ENCODE measurements around the gene CAPN5. TPM values are rescaled to one million over a fixed set of nuclear protein-coding genes. Genes with fewer than 3 reads are reported as not detected.

CAPN5 gene
- total and polyA plus RNA-seq, 2 of the 13 experiments (the other 11 are each of a cell fraction or from before 2014, with no cell fraction given) = 0.27 to 1.2 TPM

DNA sequence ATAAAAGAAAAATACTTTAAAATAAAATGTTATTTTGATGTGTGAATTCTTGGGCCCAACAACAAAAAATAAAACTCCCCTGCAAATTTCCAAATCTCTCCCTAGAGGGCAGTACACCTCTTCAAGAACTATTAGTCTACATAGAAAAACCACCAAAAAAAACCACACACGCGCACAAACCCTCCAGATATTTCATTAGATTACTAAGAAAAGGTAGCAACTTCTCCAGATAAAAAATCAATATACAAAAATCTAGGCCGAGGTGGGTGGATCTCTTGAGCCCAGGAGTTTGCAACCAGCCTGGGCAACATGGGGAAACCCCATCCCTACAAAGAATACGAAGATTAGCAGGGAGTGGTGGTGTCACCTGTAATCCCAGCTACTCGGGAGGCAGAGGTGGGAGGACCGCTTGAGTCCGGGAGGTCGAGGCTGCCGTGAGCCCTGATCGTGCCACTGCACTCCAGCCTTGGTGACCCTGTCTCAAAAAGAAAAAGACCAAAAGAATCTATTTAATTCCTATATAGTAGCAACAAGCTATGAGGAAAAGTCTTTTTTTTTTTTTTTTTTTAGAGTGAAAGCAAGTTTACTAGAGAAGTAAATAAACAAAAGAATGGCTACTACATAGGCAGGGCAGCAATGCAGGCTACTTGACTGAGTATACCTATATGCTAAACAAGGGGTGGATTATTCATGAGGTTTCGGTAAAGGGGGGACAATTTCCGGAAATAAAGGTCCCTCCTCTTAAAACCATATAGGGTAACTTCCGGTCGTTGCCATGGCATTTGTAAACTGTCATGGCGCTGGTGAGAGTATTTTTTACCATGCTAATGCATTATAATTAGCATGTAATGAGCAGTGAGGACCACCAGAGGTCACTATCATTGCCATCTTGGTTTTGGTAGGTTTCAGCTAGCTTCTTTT is 19.5 kb upstream of the CAPN5 start:
- POLR2A ChIA-PET = interaction anchor here (0.6 to 1.4 kb wide), 5 partner anchors 16 to 147 kb away, joined by 3 to 16 read pairs (median 4); no protein-coding TSS in a partner anchor
- ATAC-seq (peak; percentile 79), FAIRE-seq (peak; percentile 77), DNase-seq (ENCODE audit: low spot score) (peak; percentile 91)
- Histone ChIP-seq H3K4me2 (ENCODE audit: low read depth, low read length) (peak overlapping the region; percentile 84), H2AFZ (ENCODE audit: low read length) (no peak overlapping the region), H3K36me3 (replicated peaks in 1 of 2; ENCODE audit: control insufficient read depth in 1 of 2, insufficient read depth in 2 of 2, low read length in 2 of 2) (no peaks in the 10 kb centered on the region), H3K4me3 (replicated peaks in 1 of 3; ENCODE audit: insufficient read depth in 1 of 3, low read depth in 2 of 3, low read length in 3 of 3) (peak overlapping the region; percentile 14 to 62 (median 57); a peak in 3 of 6 replicates), H3K27ac (ENCODE audit: extremely low read length, insufficient read depth, low read length) (no peak overlapping the region), H3K9me3 (ENCODE audit: low read length) (no peaks in the 10 kb centered on the region), H3K27me3 (ENCODE audit: control insufficient read depth in 1 of 2, insufficient read depth in 2 of 2, low read length in 2 of 2) (peaks cover 0 to 23% of the 10 kb centered on the region in 2 experiments; a peak in 3 of 5 replicates), H3K9ac (ENCODE audit: insufficient read depth, low read depth, low read length) (no peak overlapping the region), H3K4me1 (ENCODE audit: insufficient read depth, low read length) (peaks cover 38% of the 10 kb centered on the region), H3K79me2 (ENCODE audit: insufficient read depth, low read length) (no peaks in the 10 kb centered on the region), H4K20me1 (ENCODE audit: insufficient read depth, low read length) (no peaks in the 10 kb centered on the region)
- whole genome bisulfite sequencing (ENCODE audit: low lambda C conversion rate) = 3% methylated on average over 15 of the region's 15 CpGs
- intact Hi-C loops (cut with micrococcal nuclease; ENCODE audit: unreplicated experiment) = loop anchor here (1.0 to 10.0 kb wide), 5 partner anchors 54 to 322 kb away; no protein-coding TSS in a partner anchor
- in situ Hi-C loops (cut with HindIII; ENCODE audit: extremely low pct_ligation_motif_present, low pct_unique_long_range_greater_than_20kb) = loop anchor here (5.0 to 25.0 kb wide), 2 partner anchors 45 to 135 kb away; no protein-coding TSS in a partner anchor
- no TSS peak for BruUV-seq (replicated peaks)
- CTCF ChIA-PET (ENCODE audit: low intra/inter-chr PET ratio, low total read pairs) = interaction anchor here (0.7 to 4.1 kb wide), 9 partner anchors 16 to 501 kb away, joined by 3 to 85 read pairs (median 11); no protein-coding TSS in a partner anchor
- TF ChIP-seq CREB1 (IDR thresholded peaks at IDR 0.05) (0 out of 2 replicates have a peak, but pooled peaks have one; percentile 11), CREB1 (CRISPR knock-in tag; IDR thresholded peaks at IDR 0.05) (no peak), SMC3 (IDR thresholded peaks at IDR 0.05; ENCODE audit: low read length) (peak; percentile 74), ELF3 (CRISPR knock-in tag; IDR thresholded peaks at IDR 0.05) (peak; percentile 3; the same call in 1 of the 2 replicates), KLF16 (CRISPR knock-in tag; IDR thresholded peaks at IDR 0.05) (0 out of 4 replicates have a peak, but pooled peaks of 1 of the 2 experiments have one; percentile 16), ZFX (CRISPR knock-in tag; IDR thresholded peaks at IDR 0.05; ENCODE audit: low read depth) (no peak), ZNF572 (CRISPR knock-in tag; IDR thresholded peaks at IDR 0.05) (no peak), RAD21 (CRISPR knock-in tag; IDR thresholded peaks at IDR 0.05) (peak; percentile 42; the same call in 1 of the 2 replicates), RFX3 (CRISPR knock-in tag; IDR thresholded peaks at IDR 0.05) (peak; percentile 93), ELF1 (CRISPR knock-in tag; IDR thresholded peaks at IDR 0.05) (peak; percentile 19; the same call in 1 of the 2 replicates), NCOR1 (IDR thresholded peaks at IDR 0.05; ENCODE audit: borderline replicate concordance, low read length) (no peak)
- TF ChIP-seq, protein P1, sequence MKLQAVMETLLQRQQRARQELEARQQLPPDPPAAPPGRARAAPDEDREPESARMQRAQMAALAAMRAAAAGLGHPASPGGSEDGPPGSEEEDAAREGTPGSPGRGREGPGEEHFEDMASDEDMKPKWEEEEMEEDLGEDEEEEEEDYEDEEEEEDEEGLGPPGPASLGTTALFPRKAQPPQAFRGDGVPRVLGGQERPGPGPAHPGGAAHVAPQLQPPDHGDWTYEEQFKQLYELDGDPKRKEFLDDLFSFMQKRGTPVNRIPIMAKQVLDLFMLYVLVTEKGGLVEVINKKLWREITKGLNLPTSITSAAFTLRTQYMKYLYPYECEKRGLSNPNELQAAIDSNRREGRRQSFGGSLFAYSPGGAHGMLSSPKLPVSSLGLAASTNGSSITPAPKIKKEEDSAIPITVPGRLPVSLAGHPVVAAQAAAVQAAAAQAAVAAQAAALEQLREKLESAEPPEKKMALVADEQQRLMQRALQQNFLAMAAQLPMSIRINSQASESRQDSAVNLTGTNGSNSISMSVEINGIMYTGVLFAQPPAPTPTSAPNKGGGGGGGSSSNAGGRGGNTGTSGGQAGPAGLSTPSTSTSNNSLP (IDR thresholded peaks at IDR 0.05; ENCODE audit: low read depth, low read length) = peak; percentile 90
- TF ChIP-seq, protein P2, sequence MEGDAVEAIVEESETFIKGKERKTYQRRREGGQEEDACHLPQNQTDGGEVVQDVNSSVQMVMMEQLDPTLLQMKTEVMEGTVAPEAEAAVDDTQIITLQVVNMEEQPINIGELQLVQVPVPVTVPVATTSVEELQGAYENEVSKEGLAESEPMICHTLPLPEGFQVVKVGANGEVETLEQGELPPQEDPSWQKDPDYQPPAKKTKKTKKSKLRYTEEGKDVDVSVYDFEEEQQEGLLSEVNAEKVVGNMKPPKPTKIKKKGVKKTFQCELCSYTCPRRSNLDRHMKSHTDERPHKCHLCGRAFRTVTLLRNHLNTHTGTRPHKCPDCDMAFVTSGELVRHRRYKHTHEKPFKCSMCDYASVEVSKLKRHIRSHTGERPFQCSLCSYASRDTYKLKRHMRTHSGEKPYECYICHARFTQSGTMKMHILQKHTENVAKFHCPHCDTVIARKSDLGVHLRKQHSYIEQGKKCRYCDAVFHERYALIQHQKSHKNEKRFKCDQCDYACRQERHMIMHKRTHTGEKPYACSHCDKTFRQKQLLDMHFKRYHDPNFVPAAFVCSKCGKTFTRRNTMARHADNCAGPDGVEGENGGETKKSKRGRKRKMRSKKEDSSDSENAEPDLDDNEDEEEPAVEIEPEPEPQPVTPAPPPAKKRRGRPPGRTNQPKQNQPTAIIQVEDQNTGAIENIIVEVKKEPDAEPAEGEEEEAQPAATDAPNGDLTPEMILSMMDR (CRISPR knock-in tag; IDR thresholded peaks at IDR 0.05) = peak; percentile 65
- TF ChIP-seq, protein P3, sequence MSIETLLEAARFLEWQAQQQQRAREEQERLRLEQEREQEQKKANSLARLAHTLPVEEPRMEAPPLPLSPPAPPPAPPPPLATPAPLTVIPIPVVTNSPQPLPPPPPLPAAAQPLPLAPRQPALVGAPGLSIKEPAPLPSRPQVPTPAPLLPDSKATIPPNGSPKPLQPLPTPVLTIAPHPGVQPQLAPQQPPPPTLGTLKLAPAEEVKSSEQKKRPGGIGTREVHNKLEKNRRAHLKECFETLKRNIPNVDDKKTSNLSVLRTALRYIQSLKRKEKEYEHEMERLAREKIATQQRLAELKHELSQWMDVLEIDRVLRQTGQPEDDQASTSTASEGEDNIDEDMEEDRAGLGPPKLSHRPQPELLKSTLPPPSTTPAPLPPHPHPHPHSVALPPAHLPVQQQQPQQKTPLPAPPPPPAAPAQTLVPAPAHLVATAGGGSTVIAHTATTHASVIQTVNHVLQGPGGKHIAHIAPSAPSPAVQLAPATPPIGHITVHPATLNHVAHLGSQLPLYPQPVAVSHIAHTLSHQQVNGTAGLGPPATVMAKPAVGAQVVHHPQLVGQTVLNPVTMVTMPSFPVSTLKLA (IDR thresholded peaks at IDR 0.05) = 0 out of 2 replicates have a peak, but pooled peaks have one; percentile 8
- TF ChIP-seq, protein P4, sequence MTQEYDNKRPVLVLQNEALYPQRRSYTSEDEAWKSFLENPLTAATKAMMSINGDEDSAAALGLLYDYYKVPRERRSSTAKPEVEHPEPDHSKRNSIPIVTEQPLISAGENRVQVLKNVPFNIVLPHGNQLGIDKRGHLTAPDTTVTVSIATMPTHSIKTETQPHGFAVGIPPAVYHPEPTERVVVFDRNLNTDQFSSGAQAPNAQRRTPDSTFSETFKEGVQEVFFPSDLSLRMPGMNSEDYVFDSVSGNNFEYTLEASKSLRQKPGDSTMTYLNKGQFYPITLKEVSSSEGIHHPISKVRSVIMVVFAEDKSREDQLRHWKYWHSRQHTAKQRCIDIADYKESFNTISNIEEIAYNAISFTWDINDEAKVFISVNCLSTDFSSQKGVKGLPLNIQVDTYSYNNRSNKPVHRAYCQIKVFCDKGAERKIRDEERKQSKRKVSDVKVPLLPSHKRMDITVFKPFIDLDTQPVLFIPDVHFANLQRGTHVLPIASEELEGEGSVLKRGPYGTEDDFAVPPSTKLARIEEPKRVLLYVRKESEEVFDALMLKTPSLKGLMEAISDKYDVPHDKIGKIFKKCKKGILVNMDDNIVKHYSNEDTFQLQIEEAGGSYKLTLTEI (CRISPR knock-in tag; conservative IDR thresholded peaks at IDR 0.05) = no peak

All from HepG2 (cell line).